ENCODE results near the gene TRAF7. TPM values are rescaled to one million over a fixed set of nuclear protein-coding genes. Genes with fewer than 3 reads are reported as not detected.

TRAF7 gene
- total RNA-seq, 2 donors from 2014 or later: 69.0 to 91.7 TPM

DNA sequence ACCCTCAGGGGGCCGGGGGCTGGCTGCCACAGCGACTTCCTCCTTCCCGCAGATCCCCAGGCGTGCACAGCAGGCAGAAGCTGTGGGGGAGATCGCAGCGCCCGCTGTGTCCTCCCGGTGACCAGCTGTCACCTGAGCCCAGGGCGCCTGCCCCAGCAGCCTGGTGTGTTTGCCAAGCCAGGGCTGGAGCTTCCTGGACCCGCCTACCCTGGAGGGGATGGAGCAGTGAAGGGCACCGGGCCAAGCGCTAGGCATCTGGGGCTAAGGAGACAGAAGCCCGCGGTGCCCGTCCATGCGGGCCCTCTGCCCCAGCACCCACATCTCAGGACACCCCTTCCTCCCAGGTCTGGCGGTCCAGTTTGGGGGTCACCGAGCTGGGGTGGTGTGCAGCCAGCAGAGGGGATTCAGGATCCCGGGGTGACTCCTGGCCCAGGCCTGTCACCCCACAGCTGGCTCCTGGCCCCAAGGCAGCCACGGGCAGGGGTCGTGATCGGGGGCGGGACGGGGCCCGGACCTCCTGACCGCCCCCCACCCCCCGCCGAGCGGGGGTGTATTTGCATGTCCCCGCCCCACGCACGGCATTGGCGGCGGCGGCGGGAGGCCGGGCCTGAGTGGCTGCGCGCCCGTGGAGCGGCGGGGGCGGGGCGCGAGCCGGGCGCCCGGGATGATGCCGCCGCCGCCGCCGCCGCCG lies 7.5 kb upstream of the TRAF7 start, which contains the start of gene RAB26:
TSS of gene RAB26 (plus strand) at position 645 of the 691 bp plus-strand sequence. CDS start 159 bp downstream, outside the sequence.
- ATAC-seq: peak; percentile 64 to 79
- Mint-ChIP-seq H3K27me3 (no peaks in the 10 kb centered on the region), H3K36me3 (peaks cover 5% of the 10 kb centered on the region), H3K4me1 (ENCODE audit: low read depth in 2 of 2) (peaks cover 4 to 13% of the 10 kb centered on the region in 2 donors), H3K27ac (no peak within 1 kb of the TSS), H3K4me3 (peak within 1 kb of the TSS; percentile 49), H3K9me3 (no peaks in the 10 kb centered on the region)
- peak; percentile 60 for DNase-seq (ENCODE audit: low spot score)

DNA sequence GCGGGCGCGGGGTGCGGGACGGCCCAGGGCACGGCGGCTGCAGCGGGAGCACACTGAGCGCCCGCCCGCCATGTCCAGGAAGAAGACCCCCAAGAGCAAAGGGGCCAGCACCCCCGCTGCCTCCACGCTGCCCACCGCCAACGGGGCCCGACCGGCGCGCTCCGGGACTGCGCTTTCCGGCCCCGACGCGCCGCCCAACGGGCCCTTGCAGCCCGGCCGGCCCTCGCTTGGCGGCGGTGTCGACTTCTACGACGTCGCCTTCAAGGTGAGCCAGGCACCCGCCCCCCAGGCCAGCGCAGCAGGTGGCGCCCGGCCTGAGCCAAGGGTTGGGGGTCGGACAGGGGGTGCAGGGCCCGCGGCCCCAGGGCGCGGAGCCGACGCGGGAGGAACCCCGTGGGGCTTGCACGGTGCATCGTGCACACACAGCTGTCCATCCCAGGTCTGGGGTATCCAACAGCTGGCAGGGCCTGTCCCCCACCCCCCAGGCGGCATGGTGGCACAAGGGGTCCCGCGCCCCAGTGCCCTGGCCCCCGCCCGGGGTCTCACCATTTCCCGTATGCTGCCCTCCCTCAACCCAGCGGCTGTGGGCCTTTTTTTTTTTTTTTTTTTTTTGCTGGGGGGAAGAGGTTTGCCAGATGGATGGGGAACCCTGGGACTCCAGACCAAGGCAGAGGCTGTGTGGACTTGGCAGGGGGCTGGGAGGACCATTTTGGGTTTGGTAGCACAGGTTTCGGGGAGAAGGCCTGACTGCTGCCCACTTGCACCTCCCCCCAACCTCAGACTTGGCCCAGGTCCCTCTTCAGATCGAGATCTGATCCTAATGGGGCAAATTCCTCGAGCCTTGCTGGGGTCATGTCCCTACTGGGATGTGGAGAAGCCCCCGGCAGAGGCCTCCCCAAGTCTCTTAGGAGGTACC lies 6.6 kb upstream of the TRAF7 start:
- Mint-ChIP-seq H3K4me1 (ENCODE audit: low read depth in 2 of 2) (peaks cover 7 to 19% of the 10 kb centered on the region in 2 donors), H3K9me3 (no peaks in the 10 kb centered on the region), H3K27ac (no peak overlapping the region), H3K4me3 (peak overlapping the region; percentile 49), H3K36me3 (peaks cover 5% of the 10 kb centered on the region), H3K27me3 (no peaks in the 10 kb centered on the region)
- ATAC-seq (peak; percentile 0 to 21), DNase-seq (ENCODE audit: low spot score) (peak; percentile 58)

DNA sequence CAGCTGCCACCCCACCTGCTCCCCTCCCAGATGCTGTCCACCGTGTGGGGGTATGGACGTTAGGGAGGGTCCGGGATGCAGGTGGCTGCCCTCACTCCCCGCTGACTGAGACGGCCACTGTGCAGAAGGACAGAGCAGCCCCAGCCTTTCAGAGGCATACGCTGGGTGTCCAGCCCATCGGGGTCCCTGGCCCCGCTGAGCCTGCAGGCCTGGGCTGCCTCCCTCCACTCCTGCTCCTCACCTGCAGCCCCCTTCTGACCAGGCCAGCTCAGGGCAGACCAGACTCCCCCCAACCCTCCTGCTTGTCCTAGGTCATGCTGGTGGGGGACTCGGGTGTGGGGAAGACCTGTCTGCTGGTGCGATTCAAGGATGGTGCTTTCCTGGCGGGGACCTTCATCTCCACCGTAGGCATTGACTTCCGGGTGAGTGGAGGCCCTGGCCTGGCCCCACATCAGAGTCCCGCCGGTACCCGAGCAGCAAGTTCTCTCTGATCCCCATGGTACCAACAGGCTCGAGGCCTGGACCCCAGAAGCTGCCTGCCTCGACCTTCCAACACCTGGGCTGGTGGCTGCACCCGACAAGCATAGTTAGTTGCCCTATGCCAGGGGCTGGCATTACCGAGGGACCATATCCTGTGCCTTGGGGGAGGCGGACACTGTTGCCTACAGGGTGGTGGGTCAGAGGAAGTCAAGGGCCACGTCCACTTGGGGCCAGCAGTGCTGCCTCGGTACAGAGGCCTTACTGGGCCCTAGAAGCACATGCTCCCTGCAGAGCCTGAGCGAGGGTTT lies 5.8 kb upstream of the TRAF7 start:
- H3K9me3 Mint-ChIP-seq: no peaks in the 10 kb centered on the region
- peaks cover 5% of the 10 kb centered on the region for H3K36me3 Mint-ChIP-seq
- ATAC-seq: no peak
- DNase-seq (ENCODE audit: low spot score): peak; percentile 55
- H3K4me1 Mint-ChIP-seq (ENCODE audit: low read depth in 2 of 2): peaks cover 14 to 26% of the 10 kb centered on the region in 2 donors
- H3K27me3 Mint-ChIP-seq: no peaks in the 10 kb centered on the region
- H3K27ac Mint-ChIP-seq: no peak overlapping the region
- no peak overlapping the region for H3K4me3 Mint-ChIP-seq

DNA sequence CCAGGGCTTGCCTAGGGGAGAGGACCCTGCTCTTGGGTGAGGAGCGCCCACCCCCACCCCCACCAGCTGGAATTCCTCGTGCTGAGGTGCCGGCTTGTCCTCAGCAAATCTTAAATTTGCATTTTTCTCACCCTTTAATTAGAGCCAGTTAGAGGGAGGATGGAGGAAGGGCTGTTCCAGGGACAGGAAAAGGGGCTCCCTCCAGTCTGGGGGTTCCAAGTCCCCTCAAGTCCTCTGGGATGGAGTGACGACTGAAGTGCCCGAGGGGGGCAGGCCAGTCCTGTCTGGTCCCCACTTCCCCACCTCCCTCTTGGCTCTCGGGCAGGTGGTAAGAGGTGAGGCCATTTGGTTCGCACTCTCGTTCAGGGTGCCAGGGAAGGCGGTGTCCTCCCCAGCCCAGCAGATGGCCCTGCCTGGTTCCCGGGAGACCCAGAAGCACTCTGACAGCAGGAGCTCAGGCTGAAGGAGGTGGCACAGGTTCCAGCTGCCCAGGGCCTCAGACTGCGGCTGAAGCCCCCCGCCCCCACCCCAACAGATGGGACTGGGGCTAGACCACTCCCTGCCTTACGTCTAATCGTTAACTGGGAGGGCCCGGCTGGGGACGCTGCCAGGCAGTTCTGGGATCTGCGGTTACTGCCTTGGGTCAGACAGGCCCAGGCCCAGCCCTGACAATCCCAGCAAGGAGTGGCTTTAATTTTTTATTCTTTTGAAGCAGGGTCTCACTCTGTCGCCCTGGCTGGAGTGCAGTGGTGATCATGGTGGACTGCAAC lies 5.0 kb upstream of the TRAF7 start:
- Mint-ChIP-seq H3K4me3 (peak overlapping the region; percentile 66), H3K4me1 (ENCODE audit: low read depth in 2 of 2) (peaks cover 14 to 29% of the 10 kb centered on the region in 2 donors), H3K27me3 (no peaks in the 10 kb centered on the region), H3K36me3 (peaks cover 5% of the 10 kb centered on the region), H3K9me3 (no peaks in the 10 kb centered on the region), H3K27ac (peak overlapping the region in 1 of 2 donors; percentile 55)
- ATAC-seq (no peak), DNase-seq (ENCODE audit: low spot score) (peak; percentile 62)

DNA sequence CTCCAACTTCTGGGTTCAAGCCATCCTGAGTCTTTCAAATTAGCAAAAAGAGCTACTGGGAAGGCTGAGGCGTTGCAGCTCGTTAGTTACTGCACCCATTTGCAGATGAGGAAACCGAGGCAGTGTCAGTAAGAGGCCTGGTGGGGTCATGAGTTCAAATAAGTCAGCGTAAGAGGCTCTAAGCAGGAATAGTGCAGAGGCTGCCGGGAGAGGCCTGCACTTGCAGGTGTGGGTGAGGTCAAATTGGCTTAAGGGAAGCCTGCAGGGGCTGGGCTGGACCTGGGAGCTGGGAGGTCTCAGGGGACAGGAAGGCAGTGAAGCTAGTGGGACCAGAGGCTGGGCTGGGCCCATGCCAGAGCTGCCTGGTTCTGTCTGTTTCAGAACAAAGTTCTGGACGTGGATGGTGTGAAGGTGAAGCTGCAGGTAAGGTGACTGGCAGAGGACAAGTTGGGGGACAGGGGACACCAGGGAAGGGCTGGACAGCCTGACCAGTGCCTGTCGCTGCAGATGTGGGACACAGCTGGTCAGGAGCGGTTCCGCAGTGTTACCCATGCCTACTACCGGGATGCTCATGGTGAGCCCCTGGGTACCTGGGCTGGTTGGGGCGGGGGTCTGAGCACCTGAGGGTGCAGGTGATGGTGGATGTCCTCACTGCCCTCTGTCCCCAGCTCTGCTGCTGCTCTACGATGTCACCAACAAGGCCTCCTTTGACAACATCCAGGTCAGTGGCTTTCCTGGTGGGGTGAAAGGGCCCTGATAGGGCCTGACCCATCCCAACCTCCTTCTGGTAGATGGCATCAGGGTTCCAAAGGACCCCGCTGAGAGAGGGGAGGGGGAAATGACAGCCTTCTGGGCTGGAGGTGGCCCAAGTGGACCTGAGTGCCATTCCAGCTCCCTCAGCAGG lies 4.1 kb upstream of the TRAF7 start:
- H3K4me3 Mint-ChIP-seq: peak overlapping the region; percentile 66
- H3K27me3 Mint-ChIP-seq: no peaks in the 10 kb centered on the region
- H3K4me1 Mint-ChIP-seq (ENCODE audit: low read depth in 2 of 2): peaks cover 19 to 33% of the 10 kb centered on the region in 2 donors
- ATAC-seq: no peak
- H3K9me3 Mint-ChIP-seq: no peaks in the 10 kb centered on the region
- H3K36me3 Mint-ChIP-seq: peaks cover 5% of the 10 kb centered on the region
- peak overlapping the region in 1 of 2 donors; percentile 55 for H3K27ac Mint-ChIP-seq
- peak; percentile 58 for DNase-seq (ENCODE audit: low spot score)

DNA sequence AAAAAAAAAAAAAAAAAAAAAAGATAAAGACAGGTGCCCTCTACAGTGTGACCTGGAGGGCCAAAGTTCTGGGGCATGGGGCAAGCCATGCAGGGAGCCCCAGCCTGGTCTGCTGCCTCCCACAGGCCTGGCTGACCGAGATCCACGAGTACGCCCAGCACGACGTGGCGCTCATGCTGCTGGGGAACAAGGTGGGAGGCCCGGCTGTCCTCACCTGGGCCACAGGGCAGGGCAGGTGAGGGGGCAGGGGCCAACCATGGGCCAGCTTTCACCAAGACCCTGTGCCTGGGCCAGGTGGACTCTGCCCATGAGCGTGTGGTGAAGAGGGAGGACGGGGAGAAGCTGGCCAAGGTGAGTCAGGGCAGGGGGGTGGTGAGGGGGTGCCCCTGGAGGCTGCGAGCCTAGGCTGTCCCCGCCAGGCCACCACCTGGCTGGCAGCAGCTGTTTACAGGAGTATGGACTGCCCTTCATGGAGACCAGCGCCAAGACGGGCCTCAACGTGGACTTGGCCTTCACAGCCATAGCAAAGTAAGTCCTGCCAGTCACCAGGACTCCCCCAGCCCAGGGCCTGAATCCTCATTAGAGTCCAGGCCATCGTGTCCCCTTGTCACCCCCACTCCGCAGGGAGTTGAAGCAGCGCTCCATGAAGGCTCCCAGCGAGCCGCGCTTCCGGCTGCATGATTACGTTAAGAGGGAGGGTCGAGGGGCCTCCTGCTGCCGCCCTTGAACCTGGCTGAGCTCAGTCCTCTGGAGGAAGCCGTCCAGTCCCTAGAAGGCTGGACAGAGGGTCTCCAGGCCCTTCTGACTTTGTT lies 2.7 kb upstream of the TRAF7 start:
- ATAC-seq: no peak
- no peaks in the 10 kb centered on the region for H3K27me3 Mint-ChIP-seq
- peak overlapping the region; percentile 88 for H3K4me3 Mint-ChIP-seq
- peak overlapping the region; percentile 70 to 83 for H3K27ac Mint-ChIP-seq
- peaks cover 5% of the 10 kb centered on the region for H3K36me3 Mint-ChIP-seq
- peaks cover 34 to 43% of the 10 kb centered on the region in 2 donors for H3K4me1 Mint-ChIP-seq (ENCODE audit: low read depth in 2 of 2)
- no peaks in the 10 kb centered on the region for H3K9me3 Mint-ChIP-seq
- peak; percentile 61 for DNase-seq (ENCODE audit: low spot score)

DNA sequence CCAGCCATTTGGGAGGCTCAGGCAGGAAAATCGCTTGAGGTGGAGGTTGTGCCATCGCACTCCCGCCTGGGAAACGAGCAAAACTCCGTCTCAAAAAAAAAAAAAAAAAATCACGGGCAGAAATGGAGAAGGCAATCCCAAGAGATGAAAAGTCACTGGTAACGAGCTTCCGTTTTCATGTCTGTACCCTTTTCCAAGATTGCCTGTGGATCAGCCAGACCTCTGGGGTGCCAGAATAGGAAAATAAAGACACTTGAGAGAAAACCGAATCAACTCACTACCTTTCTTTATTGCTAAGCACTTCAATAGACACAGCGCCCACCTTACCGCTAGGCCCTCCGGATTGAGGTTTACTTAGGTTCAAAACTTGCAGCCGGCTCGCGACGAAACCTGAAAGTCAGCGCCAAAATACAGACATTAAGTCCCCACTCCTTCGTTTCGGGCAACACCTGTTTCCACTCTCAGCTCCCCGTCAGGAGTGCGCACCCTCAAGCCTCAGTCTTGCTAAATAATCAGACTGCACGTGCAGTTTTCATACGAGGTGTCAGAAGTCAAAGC lies 970 bp upstream of the TRAF7 start:
- Mint-ChIP-seq H3K4me3 (peak overlapping the region; percentile 88), H3K27ac (peak overlapping the region; percentile 70 to 83), H3K27me3 (no peaks in the 10 kb centered on the region), H3K4me1 (ENCODE audit: low read depth in 2 of 2) (peaks cover 36 to 46% of the 10 kb centered on the region in 2 donors), H3K9me3 (no peaks in the 10 kb centered on the region), H3K36me3 (peaks cover 5% of the 10 kb centered on the region)
- ATAC-seq (no peak), DNase-seq (ENCODE audit: low spot score) (no peak)

DNA sequence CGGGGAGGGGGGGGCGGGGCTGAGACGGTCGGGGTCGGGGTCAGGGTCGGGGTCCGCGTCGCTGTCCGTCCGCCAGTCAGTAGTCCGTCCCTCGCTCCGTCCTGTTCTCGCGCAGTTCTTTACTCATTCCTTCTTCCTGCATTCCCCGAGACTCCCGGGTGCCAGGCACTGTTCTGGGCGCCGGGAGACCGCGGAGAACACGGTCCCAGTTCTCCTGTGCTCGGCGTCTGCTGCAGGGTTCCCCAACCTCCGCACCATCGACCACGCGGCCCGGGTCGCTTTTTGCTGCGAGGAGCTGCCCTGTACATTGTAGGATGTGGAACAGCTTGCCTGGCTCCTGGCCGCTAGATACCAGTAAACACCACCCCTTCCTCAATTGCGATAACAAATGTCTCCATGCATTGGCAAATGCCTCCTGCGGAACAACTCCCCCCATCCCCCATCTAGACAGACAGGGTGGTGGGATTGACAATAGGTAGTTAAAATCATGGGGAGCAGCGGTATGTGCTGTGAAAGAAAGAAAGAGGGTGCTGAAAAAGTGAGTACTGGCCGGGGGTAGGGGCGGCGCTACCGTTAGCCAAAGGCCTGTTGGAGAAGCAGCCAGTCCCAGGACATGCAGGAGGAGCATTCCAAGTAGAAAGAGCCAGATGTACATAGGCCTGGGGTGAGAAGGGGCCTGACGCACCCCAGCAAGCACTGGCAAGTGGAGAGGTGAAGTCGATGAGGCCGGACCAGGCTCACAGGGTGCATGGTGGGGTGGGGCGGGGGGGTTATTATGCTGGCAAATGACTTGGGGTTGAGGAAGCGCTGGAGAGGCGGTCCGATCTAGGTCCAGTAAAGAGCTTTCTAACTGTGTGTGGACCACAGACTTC lies 631 bp downstream of the TRAF7 start:
- no peak for DNase-seq (ENCODE audit: low spot score)
- peaks cover 32 to 38% of the 10 kb centered on the region in 2 donors for H3K4me1 Mint-ChIP-seq (ENCODE audit: low read depth in 2 of 2)
- H3K27me3 Mint-ChIP-seq: no peaks in the 10 kb centered on the region
- H3K36me3 Mint-ChIP-seq: peaks cover 2% of the 10 kb centered on the region
- H3K27ac Mint-ChIP-seq: peak overlapping the region; percentile 70 to 83
- peak overlapping the region; percentile 95 for H3K4me3 Mint-ChIP-seq
- no peaks in the 10 kb centered on the region for H3K9me3 Mint-ChIP-seq
- ATAC-seq: no peak

DNA sequence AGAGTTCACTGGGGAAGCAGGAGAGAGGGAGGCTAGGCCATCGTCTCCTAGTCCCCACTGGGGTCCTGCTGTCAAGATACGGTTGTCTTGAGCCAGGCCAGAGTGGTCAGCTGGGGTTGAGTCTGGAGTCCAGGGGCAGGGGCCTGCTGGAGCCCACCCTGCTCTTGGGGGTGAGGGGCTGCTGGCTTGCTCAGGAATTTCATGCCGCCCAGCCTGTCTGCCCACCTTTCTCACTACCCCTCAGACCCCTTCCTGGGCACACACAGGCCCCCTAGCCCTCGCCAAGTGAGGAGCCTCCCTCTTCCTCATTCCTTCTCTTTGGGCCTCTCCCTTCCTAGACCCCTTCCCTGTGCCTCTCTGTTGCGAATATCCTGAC lies 1.3 kb downstream of the TRAF7 start:
- Mint-ChIP-seq H3K27ac (peak overlapping the region; percentile 70 to 83), H3K9me3 (no peaks in the 10 kb centered on the region), H3K4me1 (ENCODE audit: low read depth in 2 of 2) (peaks cover 32 to 36% of the 10 kb centered on the region in 2 donors), H3K27me3 (no peaks in the 10 kb centered on the region), H3K36me3 (no peaks in the 10 kb centered on the region), H3K4me3 (peak overlapping the region; percentile 95)
- ATAC-seq: no peak
- DNase-seq (ENCODE audit: low spot score): no peak

DNA sequence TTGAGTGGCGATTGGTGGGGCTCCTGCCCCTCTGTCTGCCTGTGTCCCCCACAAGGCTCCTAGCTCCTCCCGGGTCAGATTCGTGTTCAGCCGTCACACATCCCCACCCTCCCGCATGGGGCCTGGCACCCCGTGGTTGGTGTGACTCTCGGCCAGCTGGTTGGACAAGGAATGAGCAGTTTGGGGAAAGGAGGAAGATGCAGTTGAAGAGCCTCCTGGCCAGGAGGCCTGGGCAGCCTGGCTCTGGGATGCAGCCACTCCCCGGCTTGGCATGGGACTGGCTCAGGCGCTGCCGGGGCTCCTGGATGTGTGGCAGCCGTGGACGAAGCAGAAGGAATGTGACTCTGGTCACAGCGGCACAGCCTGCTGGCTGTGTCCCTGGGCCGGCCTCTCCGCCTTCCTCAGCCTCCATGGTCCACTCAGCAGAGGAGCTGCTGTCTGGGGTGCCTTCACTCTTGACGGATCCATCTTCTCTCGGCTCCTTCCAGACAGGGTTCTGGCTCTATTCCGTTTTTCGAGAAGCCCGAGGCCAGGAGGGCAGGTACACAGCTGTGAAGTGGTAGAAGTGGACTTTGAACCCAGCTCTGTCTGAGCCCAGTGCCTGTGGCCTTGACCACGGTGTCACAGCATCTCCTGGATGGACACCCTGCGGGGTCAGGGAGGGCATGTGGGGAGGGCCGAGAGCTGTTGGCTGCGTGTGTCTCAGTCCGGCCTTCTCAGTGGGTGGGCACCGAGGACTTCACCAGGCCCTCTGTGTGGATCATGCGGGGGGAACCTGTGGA lies 2.1 kb downstream of the TRAF7 start:
- H3K36me3 Mint-ChIP-seq: no peaks in the 10 kb centered on the region
- DNase-seq (ENCODE audit: low spot score) (no peak), ATAC-seq (no peak)
- H3K9me3 Mint-ChIP-seq: no peaks in the 10 kb centered on the region
- peak overlapping the region; percentile 95 for H3K4me3 Mint-ChIP-seq
- peak overlapping the region; percentile 70 to 83 for H3K27ac Mint-ChIP-seq
- H3K4me1 Mint-ChIP-seq (ENCODE audit: low read depth in 2 of 2): peaks cover 32 to 38% of the 10 kb centered on the region in 2 donors
- H3K27me3 Mint-ChIP-seq: no peaks in the 10 kb centered on the region
